Type B pancreatic cell (in vitro differentiated cells): ENCODE measurements around the gene NME3. TPM values are rescaled to one million over a fixed set of nuclear protein-coding genes. Genes with fewer than 3 reads are reported as not detected.
A peak's percentile ranks its signal among the peaks of the same experiment; 100 is the strongest.

Experiments
- DNase-seq: peaks from one replicate; pipeline ENCODE4 v3.0.0; 2021; ENCODE audit warnings: mixed read lengths; ENCODE audit not compliant: unreplicated experiment; ENCODE audit errors: extremely low spot score
- H3K27ac Mint-ChIP-seq: 2 replicates; pipeline ENCODE4 v1.8.0; 2021; ENCODE audit warnings: mild to moderate bottlenecking, mixed read lengths
- H3K27me3 Mint-ChIP-seq: 2 replicates; pipeline ENCODE4 v1.8.0; 2021; ENCODE audit warnings: mixed read lengths
- H3K36me3 Mint-ChIP-seq: 2 replicates; pipeline ENCODE4 v1.8.0; 2021; ENCODE audit warnings: mixed read lengths
- H3K4me1 Mint-ChIP-seq: one replicate; pipeline ENCODE4 v1.8.0; 2021; ENCODE audit warnings: mixed read lengths; ENCODE audit not compliant: unreplicated experiment
- H3K4me3 Mint-ChIP-seq: 2 replicates; pipeline ENCODE4 v1.8.0; 2021; ENCODE audit warnings: mild to moderate bottlenecking, mixed read lengths
- H3K9me3 Mint-ChIP-seq: 2 replicates; pipeline ENCODE4 v1.8.0; 2021; ENCODE audit warnings: mixed read lengths
- CTCF ChIP-seq: fragments of 200-600 bp; sonication (generic); conservative IDR thresholded peaks from 2 replicates; pipeline ENCODE4 v1.5.0; 2021; ENCODE audit warnings: antibody characterized with exemption, mild to moderate bottlenecking
- total RNA-seq: library from RNA; stranded (reverse); gene quantifications from 2 replicates; pipeline ENCODE4 v1.2.1, GENCODE V29; 2021; ENCODE audit warnings: low replicate concordance

NME3 gene
- total RNA-seq, 1 donor from 2014 or later: 55.9 TPM

- no peaks in the 10 kb centered on the region for H3K36me3 Mint-ChIP-seq
- no peak for DNase-seq
- no peaks in the 10 kb centered on the region for H3K9me3 Mint-ChIP-seq
- TF ChIP-seq CTCF: no peak
- H3K27ac Mint-ChIP-seq: no peak overlapping the region
- H3K27me3 Mint-ChIP-seq: no peaks in the 10 kb centered on the region
- no peak overlapping the region for H3K4me3 Mint-ChIP-seq
- H3K4me1 Mint-ChIP-seq: no peaks in the 10 kb centered on the region
Measured at GRCh38 chr16:1759511-1759910, 11.8 kb downstream of the NME3 start.

- H3K9me3 Mint-ChIP-seq: no peaks in the 10 kb centered on the region
- no peaks in the 10 kb centered on the region for H3K36me3 Mint-ChIP-seq
- no peak overlapping the region for H3K27ac Mint-ChIP-seq
- H3K4me3 Mint-ChIP-seq: no peak overlapping the region
- no peak for TF ChIP-seq CTCF
- no peak for DNase-seq
- no peaks in the 10 kb centered on the region for H3K27me3 Mint-ChIP-seq
- H3K4me1 Mint-ChIP-seq: no peaks in the 10 kb centered on the region
Measured at GRCh38 chr16:1758923-1759322, 12.4 kb downstream of the NME3 start.

GRCh38 chr16:1757714-1758461 lies 13.5 kb downstream of the NME3 start:
- no peaks in the 10 kb centered on the region for H3K36me3 Mint-ChIP-seq
- H3K4me3 Mint-ChIP-seq: no peak overlapping the region
- no peak for TF ChIP-seq CTCF
- no peak for DNase-seq
- no peaks in the 10 kb centered on the region for H3K4me1 Mint-ChIP-seq
- no peaks in the 10 kb centered on the region for H3K27me3 Mint-ChIP-seq
- H3K9me3 Mint-ChIP-seq: no peaks in the 10 kb centered on the region
- H3K27ac Mint-ChIP-seq: no peak overlapping the region

GRCh38 chr16:1754204-1754603 lies 17.1 kb downstream of the NME3 start:
- Mint-ChIP-seq H3K4me3 (no peak overlapping the region), H3K27ac (peak overlapping the region; percentile 69), H3K9me3 (no peaks in the 10 kb centered on the region), H3K27me3 (no peaks in the 10 kb centered on the region), H3K36me3 (no peaks in the 10 kb centered on the region), H3K4me1 (no peaks in the 10 kb centered on the region)
- DNase-seq: no peak
- TF ChIP-seq CTCF: no peak

GRCh38 chr16:1752853-1753252 lies 18.5 kb downstream of the NME3 start:
- Mint-ChIP-seq H3K36me3 (no peaks in the 10 kb centered on the region), H3K4me1 (no peaks in the 10 kb centered on the region), H3K4me3 (no peak overlapping the region), H3K27ac (no peak overlapping the region), H3K9me3 (no peaks in the 10 kb centered on the region), H3K27me3 (no peaks in the 10 kb centered on the region)
- DNase-seq: no peak
- no peak for TF ChIP-seq CTCF
